Measurements from ENCODE around the gene RMDN3. TPM values are rescaled to one million over a fixed set of nuclear protein-coding genes. Genes with fewer than 3 reads are reported as not detected.

RMDN3 gene
- total RNA-seq, 1 donor from 2014 or later = 20.3 TPM

- H3K9me3 ChIP-seq (replicated peaks) = no peaks in the 10 kb centered on the region
- intact Hi-C loops (cut with micrococcal nuclease) = no loop called here
- no peak overlapping the region for H3K4me3 ChIP-seq
- H3K36me3 ChIP-seq = peaks cover 74% of the 10 kb centered on the region
- DNase-seq = no peak
- no peak for TF ChIP-seq CTCF (IDR thresholded peaks at IDR 0.05; ENCODE audit: borderline replicate concordance)
- H3K4me1 ChIP-seq = peaks cover 12% of the 10 kb centered on the region
- no peaks in the 10 kb centered on the region for H3K27me3 ChIP-seq (ENCODE audit: low read depth)
- no peak overlapping the region for H3K27ac ChIP-seq (replicated peaks)
Measured at GRCh38 chr15:40746916-40747418, 8.1 kb downstream of the RMDN3 start.

GRCh38 chr15:40744815-40745152 is 10.3 kb downstream of the RMDN3 start:
- no peak overlapping the region for H3K4me3 ChIP-seq
- no peaks in the 10 kb centered on the region for H3K27me3 ChIP-seq (ENCODE audit: low read depth)
- peaks cover 67% of the 10 kb centered on the region for H3K36me3 ChIP-seq
- intact Hi-C loops (cut with micrococcal nuclease) = no loop called here
- DNase-seq = no peak
- H3K9me3 ChIP-seq (replicated peaks) = no peaks in the 10 kb centered on the region
- TF ChIP-seq CTCF (IDR thresholded peaks at IDR 0.05; ENCODE audit: borderline replicate concordance) = no peak
- H3K27ac ChIP-seq (replicated peaks) = no peak overlapping the region
- H3K4me1 ChIP-seq = peaks cover 12% of the 10 kb centered on the region

- Histone ChIP-seq H3K27me3 (ENCODE audit: low read depth) (no peaks in the 10 kb centered on the region), H3K27ac (replicated peaks) (no peak overlapping the region), H3K4me3 (no peak overlapping the region), H3K9me3 (replicated peaks) (no peaks in the 10 kb centered on the region), H3K4me1 (peaks cover 12% of the 10 kb centered on the region), H3K36me3 (peaks cover 67% of the 10 kb centered on the region)
- intact Hi-C loops (cut with micrococcal nuclease) = no loop called here
- TF ChIP-seq CTCF (IDR thresholded peaks at IDR 0.05; ENCODE audit: borderline replicate concordance) = no peak
- no peak for DNase-seq
Measured at GRCh38 chr15:40743921-40744814, 10.9 kb downstream of the RMDN3 start.

GRCh38 chr15:40743485-40743901 is 11.6 kb downstream of the RMDN3 start:
- Histone ChIP-seq H3K27ac (replicated peaks) (no peak overlapping the region), H3K4me1 (peaks cover 12% of the 10 kb centered on the region), H3K27me3 (ENCODE audit: low read depth) (no peaks in the 10 kb centered on the region), H3K9me3 (replicated peaks) (no peaks in the 10 kb centered on the region), H3K4me3 (no peak overlapping the region), H3K36me3 (peaks cover 67% of the 10 kb centered on the region)
- DNase-seq = no peak
- no peak for TF ChIP-seq CTCF (IDR thresholded peaks at IDR 0.05; ENCODE audit: borderline replicate concordance)
- intact Hi-C loops (cut with micrococcal nuclease) = no loop called here

- peaks cover 12% of the 10 kb centered on the region for H3K4me1 ChIP-seq
- intact Hi-C loops (cut with micrococcal nuclease) = no loop called here
- H3K27ac ChIP-seq (replicated peaks) = no peak overlapping the region
- no peaks in the 10 kb centered on the region for H3K9me3 ChIP-seq (replicated peaks)
- H3K36me3 ChIP-seq = peaks cover 88% of the 10 kb centered on the region
- no peaks in the 10 kb centered on the region for H3K27me3 ChIP-seq (ENCODE audit: low read depth)
- no peak for TF ChIP-seq CTCF (IDR thresholded peaks at IDR 0.05; ENCODE audit: borderline replicate concordance)
- no peak for DNase-seq
- no peak overlapping the region for H3K4me3 ChIP-seq
Measured at GRCh38 chr15:40739854-40740253, 15.2 kb downstream of the RMDN3 start.
